ENCODE data around the gene RING1.

RING1 gene

GRCh38 chr6:33171880-33172687, 36.2 kb upstream of the RING1 start:
- no peak for DNase-seq (ENCODE audit: low spot score)

- no peak for DNase-seq (ENCODE audit: low spot score)
These were observed 35.4 kb upstream of the RING1 start for GRCh38 chr6:33172688-33173534.

GRCh38 chr6:33173535-33174180, 34.6 kb upstream of the RING1 start:
- DNase-seq (ENCODE audit: low spot score): no peak

GRCh38 chr6:33174784-33175183, 33.5 kb upstream of the RING1 start:
- DNase-seq (ENCODE audit: low spot score): no peak

- no peak for DNase-seq (ENCODE audit: low spot score)
These were observed 32.7 kb upstream of the RING1 start for GRCh38 chr6:33175436-33176069.

- no peak for DNase-seq (ENCODE audit: low spot score)
These were observed 31.4 kb upstream of the RING1 start for GRCh38 chr6:33176906-33177305.

- DNase-seq (ENCODE audit: low spot score): no peak
These were observed 30.5 kb upstream of the RING1 start for GRCh38 chr6:33177552-33178446.

GRCh38 chr6:33178755-33179475, 29.4 kb upstream of the RING1 start:
- no peak for DNase-seq (ENCODE audit: low spot score)

- no peak for DNase-seq (ENCODE audit: low spot score)
These were observed 27.2 kb upstream of the RING1 start for GRCh38 chr6:33181141-33181540.

- DNase-seq (ENCODE audit: low spot score): no peak
These were observed 25.1 kb upstream of the RING1 start for GRCh38 chr6:33183071-33183683.

- no peak for DNase-seq (ENCODE audit: low spot score)
These were observed 23.1 kb upstream of the RING1 start for GRCh38 chr6:33185190-33185589.

GRCh38 chr6:33185654-33186187, 22.6 kb upstream of the RING1 start:
- DNase-seq (ENCODE audit: low spot score): no peak

- no peak for DNase-seq (ENCODE audit: low spot score)
These were observed 20.5 kb upstream of the RING1 start for GRCh38 chr6:33187809-33188208.

GRCh38 chr6:33189164-33189563, 19.1 kb upstream of the RING1 start:
- DNase-seq (ENCODE audit: low spot score): no peak

- no peak for DNase-seq (ENCODE audit: low spot score)
These were observed 18.5 kb upstream of the RING1 start for GRCh38 chr6:33189625-33190448.

- no peak for DNase-seq (ENCODE audit: low spot score)
These were observed 17.7 kb upstream of the RING1 start for GRCh38 chr6:33190504-33191107.

GRCh38 chr6:33191383-33192104, 16.8 kb upstream of the RING1 start:
- no peak for DNase-seq (ENCODE audit: low spot score)

All from Ammon's horn (tissue), 1 donor.